Mesenchymal stem cell (in vitro differentiated cells and primary cell): ENCODE data around the gene POLD4.

Experiments used
- DNase-seq: peaks from one replicate; pipeline ENCODE4 v3.0.0-alpha.2; 2013
- H2AFZ ChIP-seq: one replicate; pipeline ENCODE4 v1.6.1; 2013; ENCODE audit warnings: low read depth, mild to moderate bottlenecking, control low read depth, inconsistent platforms, low read length, moderate library complexity
- H2AK5ac ChIP-seq: 2 replicates; pipeline ENCODE4 v1.6.1; 2013; ENCODE audit warnings: low read length, moderate library complexity, mild to moderate bottlenecking, inconsistent platforms; ENCODE audit not compliant: severe bottlenecking
- H2BK120ac ChIP-seq: one replicate; pipeline ENCODE4 v1.6.1; 2013; ENCODE audit warnings: low read depth, mild to moderate bottlenecking, inconsistent platforms, low read length, moderate library complexity
- H2BK12ac ChIP-seq, 2 experiments: one replicate each; pipeline ENCODE4 v1.6.1; 2013; ENCODE audit warnings: inconsistent platforms in 2 of 2, low read length in 2 of 2, mild to moderate bottlenecking in 2 of 2, moderate library complexity in 2 of 2, control low read depth in 1 of 2
- H2BK15ac ChIP-seq: one replicate; pipeline ENCODE4 v1.6.1; 2013; ENCODE audit warnings: mild to moderate bottlenecking, low read depth, inconsistent platforms; ENCODE audit not compliant: poor library complexity, severe bottlenecking
- H2BK5ac ChIP-seq: 2 replicates; pipeline ENCODE4 v1.6.1; 2013; ENCODE audit warnings: low read depth, mild to moderate bottlenecking, low read length, control low read depth, inconsistent platforms; ENCODE audit not compliant: poor library complexity, severe bottlenecking
- H3K14ac ChIP-seq, 2 experiments: one replicate each; pipeline ENCODE4 v1.6.1; 2013; ENCODE audit warnings: inconsistent platforms in 2 of 2, low read length in 2 of 2, control low read depth in 1 of 2, mild to moderate bottlenecking in 1 of 2, moderate library complexity in 1 of 2
- H3K18ac ChIP-seq, 2 experiments: one replicate each; pipeline ENCODE4 v1.6.1; 2013; ENCODE audit warnings: inconsistent platforms in 2 of 2, low read length in 2 of 2, control low read depth in 1 of 2, low read depth in 1 of 2, mild to moderate bottlenecking in 1 of 2
- H3K23ac ChIP-seq, 2 experiments: one replicate each; pipeline ENCODE4 v1.6.1; 2013; ENCODE audit warnings: inconsistent platforms in 2 of 2, low read length in 2 of 2, mild to moderate bottlenecking in 2 of 2, moderate library complexity in 2 of 2, control low read depth in 1 of 2
- H3K27ac ChIP-seq: 2 replicates; pipeline ENCODE4 v1.5.1; 2013; ENCODE audit warnings: mild to moderate bottlenecking, moderate library complexity, low read length, control low read depth, inconsistent platforms; ENCODE audit not compliant: poor library complexity, severe bottlenecking
- H3K27me3 ChIP-seq, 2 experiments: 2 replicates each; pipeline versions ENCODE4 v1.6.1 to v1.7.0; 2013; ENCODE audit warnings: low read length in 2 of 2, mild to moderate bottlenecking in 2 of 2, moderate library complexity in 2 of 2, control low read depth in 1 of 2, inconsistent platforms in 1 of 2; ENCODE audit not compliant: control insufficient read depth in 1 of 2, insufficient read depth in 1 of 2
- H3K36me3 ChIP-seq, 2 experiments: 2 replicates each; pipeline versions ENCODE4 v1.6.1 to v1.7.0; 2013; ENCODE audit warnings: low read length in 2 of 2, control low read depth in 1 of 2, inconsistent platforms in 1 of 2, low read depth in 1 of 2, mild to moderate bottlenecking in 1 of 2; ENCODE audit not compliant: insufficient read depth in 2 of 2, control insufficient read depth in 1 of 2
- H3K4ac ChIP-seq, 2 experiments: one replicate each; pipeline ENCODE4 v1.6.1; 2013; ENCODE audit warnings: inconsistent platforms in 2 of 2, low read length in 2 of 2, mild to moderate bottlenecking in 2 of 2, moderate library complexity in 2 of 2, control low read depth in 1 of 2, low read depth in 1 of 2
- H3K4me1 ChIP-seq: 2 replicates; pipeline ENCODE4 v1.6.1; 2013; ENCODE audit warnings: low read depth, low read length, control low read depth; ENCODE audit not compliant: control insufficient read depth, insufficient read depth
- H3K4me2 ChIP-seq: 2 replicates; pipeline ENCODE4 v1.6.1; 2013; ENCODE audit warnings: low read length, mild to moderate bottlenecking, inconsistent platforms; ENCODE audit not compliant: poor library complexity, severe bottlenecking
- H3K4me3 ChIP-seq, 2 experiments: 2 replicates each; pipeline versions ENCODE4 v1.5.1 to v1.7.0; 2013; ENCODE audit warnings: low read length in 2 of 2, mild to moderate bottlenecking in 2 of 2, control low read depth in 1 of 2, low read depth in 1 of 2; ENCODE audit not compliant: insufficient read depth in 1 of 2
- H3K79me1 ChIP-seq: replicated peaks from 2 replicates; pipeline ENCODE4 v1.6.1; 2013; ENCODE audit warnings: mild to moderate bottlenecking, control low read depth, low read length, inconsistent platforms; ENCODE audit not compliant: poor library complexity, severe bottlenecking
- H3K9ac ChIP-seq: 2 replicates; pipeline ENCODE4 v1.7.0; 2013; ENCODE audit warnings: mild to moderate bottlenecking, low read length, moderate library complexity
- H3K9me3 ChIP-seq: 2 replicates; pipeline ENCODE4 v1.7.0; 2013; ENCODE audit warnings: mild to moderate bottlenecking, low read length; ENCODE audit not compliant: control insufficient read depth
- H4K8ac ChIP-seq: one replicate; pipeline ENCODE4 v1.6.1; 2013; ENCODE audit warnings: inconsistent platforms, mild to moderate bottlenecking, low read length, moderate library complexity
- H4K91ac ChIP-seq: one replicate; pipeline ENCODE4 v1.6.1; 2013; ENCODE audit warnings: mild to moderate bottlenecking, low read length, inconsistent platforms
- WGBS: methylation state at CpG from one replicate; pipeline ENCODE4 v1.1.7; 2013; ENCODE audit warnings: mixed read lengths; 5-methylcytosine and 5-hydroxymethylcytosine counted together

POLD4 gene

DNA sequence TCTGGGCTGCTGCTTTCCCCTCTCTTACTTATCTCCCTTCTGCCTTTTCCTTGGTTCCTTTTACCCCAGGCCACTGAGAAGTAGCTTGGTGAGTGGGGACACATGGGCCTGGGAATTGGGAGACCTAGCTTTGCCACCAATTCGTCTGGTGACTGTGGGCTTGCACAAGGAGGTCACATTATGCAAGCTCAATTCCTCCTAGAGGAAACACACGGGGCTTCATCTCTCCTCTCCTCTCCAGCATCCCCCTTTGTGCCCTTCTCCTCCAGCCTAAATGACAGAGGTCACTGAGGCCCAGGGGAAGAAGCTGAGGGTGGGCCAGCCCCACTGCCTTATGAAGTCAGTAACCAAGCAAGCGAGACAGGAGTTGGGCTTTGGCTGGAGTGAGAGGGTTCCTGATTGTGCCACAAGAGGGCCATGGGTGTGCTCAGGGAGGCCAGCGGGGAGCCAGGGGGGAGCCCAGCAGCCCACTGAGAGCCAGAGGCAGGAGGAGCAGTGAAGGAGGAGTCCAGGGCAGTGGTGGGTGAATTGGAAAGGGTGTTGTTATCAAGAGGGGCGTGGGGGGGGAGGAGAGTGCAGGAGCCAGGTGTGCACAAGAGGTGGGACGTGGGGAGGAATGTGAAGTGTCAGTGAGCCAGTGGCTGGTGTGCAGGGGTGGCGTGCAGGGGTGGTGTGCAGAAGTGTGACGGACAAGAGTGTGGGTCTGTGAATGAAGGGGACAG lies 18.0 kb upstream of the POLD4 start:
- Histone ChIP-seq H2AFZ (no peak overlapping the region), H3K23ac (peak overlapping the region in 1 of 2 experiments; percentile 2), H3K4me3 (peak overlapping the region; percentile 77 to 86), H2BK15ac (no peak overlapping the region), H3K9ac (peak overlapping the region; percentile 82), H3K27ac (peak overlapping the region; percentile 89), H4K8ac (peak overlapping the region; percentile 88), H2BK5ac (no peak overlapping the region), H2BK120ac (peak overlapping the region; percentile 80), H4K91ac (peak overlapping the region; percentile 98), H3K27me3 (no peaks in the 10 kb centered on the region), H3K18ac (peak overlapping the region; percentile 90 to 91), H2AK5ac (peak overlapping the region; percentile 62), H3K4me2 (peak overlapping the region; percentile 75), H3K4ac (peak overlapping the region; percentile 64 to 75), H2BK12ac (peak overlapping the region; percentile 73 to 85), H3K9me3 (no peaks in the 10 kb centered on the region), H3K79me1 (no peaks in the 10 kb centered on the region), H3K36me3 (peaks cover 0 to 31% of the 10 kb centered on the region in 2 experiments), H3K4me1 (peaks cover 67% of the 10 kb centered on the region), H3K14ac (peak overlapping the region in 1 of 2 experiments; percentile 90)
- DNase-seq = peak; percentile 76
- WGBS = 37% methylated on average over 8 of the region's 8 CpGs

DNA sequence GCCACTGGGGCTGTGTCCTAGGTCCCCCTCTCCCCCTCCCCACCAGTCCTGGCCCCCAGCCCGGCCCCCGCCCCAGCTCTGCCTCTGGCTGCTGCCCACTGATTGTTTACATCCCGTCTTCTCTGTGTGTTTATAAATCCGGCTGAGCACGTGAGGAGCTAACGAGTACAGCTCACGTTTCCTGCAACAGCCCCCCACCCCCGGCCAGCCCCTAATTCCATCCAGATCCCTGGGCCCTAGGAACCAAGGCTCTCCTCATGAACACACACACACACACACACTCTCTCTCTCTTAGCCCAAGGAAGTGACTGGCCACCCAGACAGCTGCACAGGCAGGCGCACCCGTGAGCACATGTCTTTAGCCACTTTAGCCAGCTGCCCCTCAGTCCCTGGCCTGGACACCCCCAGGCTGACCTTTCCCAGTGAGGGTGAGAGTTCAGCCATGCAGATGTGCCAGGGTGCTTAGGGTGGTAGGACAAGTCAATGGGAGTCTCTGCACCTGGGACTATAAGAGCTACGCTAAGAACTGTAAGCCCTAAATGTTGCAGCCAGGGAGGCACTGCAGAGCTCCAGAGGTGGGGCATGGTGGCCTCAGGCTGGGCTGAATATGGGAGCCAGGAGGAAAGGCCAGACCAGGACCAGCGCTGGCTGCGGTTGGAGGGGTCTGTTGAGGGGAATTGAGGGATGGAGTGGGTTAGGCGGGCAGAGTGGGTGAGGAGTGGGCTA lies 17.2 kb upstream of the POLD4 start:
- 23% methylated on average over 11 of the region's 14 CpGs for WGBS
- H3K4me3 ChIP-seq = peak overlapping the region in 1 of 2 experiments; percentile 77
- peak; percentile 85 for DNase-seq

GRCh38 chr11:67369801-67370284 lies 16.5 kb upstream of the POLD4 start:
- Histone ChIP-seq H3K4ac (peak overlapping the region; percentile 37 to 81), H3K27me3 (no peaks in the 10 kb centered on the region), H2AK5ac (peak overlapping the region; percentile 94), H4K8ac (no peak overlapping the region), H4K91ac (no peak overlapping the region), H3K23ac (no peak overlapping the region), H3K79me1 (peaks cover 5% of the 10 kb centered on the region), H3K4me3 (no peak overlapping the region), H3K9ac (peak overlapping the region; percentile 51), H3K14ac (peak overlapping the region in 1 of 2 experiments; percentile 78), H2BK12ac (peak overlapping the region; percentile 59 to 79), H3K36me3 (peaks cover 12 to 46% of the 10 kb centered on the region in 2 experiments), H3K9me3 (no peaks in the 10 kb centered on the region), H2BK5ac (no peak overlapping the region), H2BK15ac (peak overlapping the region; percentile 2), H2AFZ (no peak overlapping the region), H2BK120ac (no peak overlapping the region), H3K27ac (peak overlapping the region; percentile 87), H3K4me1 (peaks cover 60% of the 10 kb centered on the region), H3K18ac (peak overlapping the region; percentile 26 to 88), H3K4me2 (peak overlapping the region; percentile 29)
- 27% methylated on average over 12 of the region's 12 CpGs for WGBS
- DNase-seq = peak; percentile 88

More for the DNA sequence above, 17.2 kb upstream of the POLD4 start:
- Histone ChIP-seq H3K4me1 (peaks cover 59% of the 10 kb centered on the region), H3K4ac (peak overlapping the region; percentile 45 to 75), H2BK15ac (peak overlapping the region; percentile 87), H2BK5ac (peak overlapping the region; percentile 26), H4K8ac (peak overlapping the region; percentile 87), H4K91ac (peak overlapping the region; percentile 98), H3K79me1 (no peaks in the 10 kb centered on the region), H3K4me2 (peak overlapping the region; percentile 75), H2AK5ac (peak overlapping the region; percentile 62), H3K27ac (peak overlapping the region; percentile 87), H3K9me3 (no peaks in the 10 kb centered on the region), H2AFZ (no peak overlapping the region), H3K36me3 (peaks cover 6 to 39% of the 10 kb centered on the region in 2 experiments), H3K23ac (no peak overlapping the region), H3K27me3 (no peaks in the 10 kb centered on the region), H3K14ac (peak overlapping the region in 1 of 2 experiments; percentile 90), H3K9ac (peak overlapping the region; percentile 82), H2BK12ac (peak overlapping the region; percentile 73 to 85), H2BK120ac (peak overlapping the region; percentile 80), H3K18ac (peak overlapping the region; percentile 90 to 91)

DNA sequence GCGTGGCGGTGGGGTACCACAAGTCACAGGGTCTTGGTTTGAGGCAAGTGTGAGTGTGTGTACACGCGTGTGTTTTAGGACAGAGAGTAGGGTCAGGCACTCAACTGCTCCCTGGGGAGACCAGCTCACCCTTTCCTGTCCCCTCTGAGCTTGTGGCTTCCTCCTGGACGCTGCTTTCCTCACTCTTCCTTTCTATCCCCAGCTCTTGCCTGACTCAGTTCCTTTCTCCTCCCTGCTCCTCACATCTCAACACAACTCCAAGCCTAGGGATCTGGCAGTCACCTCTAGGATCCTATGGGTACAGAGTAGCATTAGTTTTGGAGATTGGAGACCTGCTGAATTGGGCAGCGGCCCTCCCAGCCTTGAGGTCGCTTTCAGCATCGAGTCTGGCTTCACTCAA lies 15.9 kb upstream of the POLD4 start:
- peak overlapping the region; percentile 51 for H3K9ac ChIP-seq
- no peak overlapping the region for H2BK120ac ChIP-seq
- H3K27ac ChIP-seq = peak overlapping the region; percentile 87
- no peaks in the 10 kb centered on the region for H3K9me3 ChIP-seq
- no peak overlapping the region for H3K14ac ChIP-seq
- H4K8ac ChIP-seq = no peak overlapping the region
- no peak overlapping the region for H3K23ac ChIP-seq
- peak overlapping the region; percentile 37 to 81 for H3K4ac ChIP-seq
- H3K4me1 ChIP-seq = peaks cover 58% of the 10 kb centered on the region
- peak overlapping the region in 1 of 2 experiments; percentile 32 for H3K4me3 ChIP-seq
- 71% methylated on average over 8 of the region's 8 CpGs for WGBS
- no peaks in the 10 kb centered on the region for H3K27me3 ChIP-seq
- peak overlapping the region in 1 of 2 experiments; percentile 22 for H3K18ac ChIP-seq
- peak overlapping the region; percentile 29 for H3K4me2 ChIP-seq
- H3K79me1 ChIP-seq = peaks cover 8% of the 10 kb centered on the region
- peaks cover 18 to 51% of the 10 kb centered on the region in 2 experiments for H3K36me3 ChIP-seq
- no peak overlapping the region for H2AFZ ChIP-seq
- peak overlapping the region; percentile 94 for H2AK5ac ChIP-seq
- no peak for DNase-seq
- H2BK5ac ChIP-seq = no peak overlapping the region
- H4K91ac ChIP-seq = peak overlapping the region; percentile 12
- no peak overlapping the region for H2BK15ac ChIP-seq
- peak overlapping the region; percentile 59 to 79 for H2BK12ac ChIP-seq
